OCI-LY1 (cell line): Measurements from ENCODE around the gene BMX.

ENCODE experiments used
- H2AFZ ChIP-seq: fragments of 200-600 bp; sonication (generic), shearing (Covaris generic); 2 replicates; pipeline ENCODE4 v1.6.0; 2014; ENCODE audit warnings: antibody characterized with exemption, mild to moderate bottlenecking, low read length
- H3F3A ChIP-seq: fragments of 200-600 bp; sonication (generic), shearing (Covaris generic); 2 replicates; pipeline ENCODE4 v1.6.0; 2014; ENCODE audit warnings: mild to moderate bottlenecking, antibody characterized with exemption, low read length, moderate library complexity; ENCODE audit not compliant: insufficient read depth
- H3K27ac ChIP-seq: fragments of 200-600 bp; sonication (generic); 2 replicates; pipeline ENCODE4 v1.5.1; 2014; ENCODE audit warnings: low read length, mixed run types, mild to moderate bottlenecking, low read depth; ENCODE audit not compliant: poor library complexity, severe bottlenecking
- H3K27me3 ChIP-seq: fragments of 200-600 bp; sonication (generic); 2 replicates; pipeline ENCODE4 v1.6.0; 2014; ENCODE audit warnings: antibody characterized with exemption, mild to moderate bottlenecking, low read length, moderate library complexity; ENCODE audit not compliant: insufficient read depth
- H3K36me3 ChIP-seq: fragments of 200-600 bp; sonication (generic); 2 replicates; pipeline ENCODE4 v1.6.1; 2014; ENCODE audit warnings: mild to moderate bottlenecking, antibody characterized with exemption, low read length, moderate library complexity, mixed read lengths; ENCODE audit not compliant: insufficient read depth
- H3K4me1 ChIP-seq: fragments of 200-600 bp; sonication (generic); 2 replicates; pipeline ENCODE4 v1.5.1; 2014; ENCODE audit warnings: mild to moderate bottlenecking, low read length, moderate library complexity; ENCODE audit not compliant: insufficient read depth, severe bottlenecking
- H3K4me2 ChIP-seq: fragments of 200-600 bp; sonication (generic), shearing (Covaris generic); 2 replicates; pipeline ENCODE4 v1.6.1; 2014; ENCODE audit warnings: low read length
- H3K4me3 ChIP-seq: fragments of 200-600 bp; sonication (generic); 2 replicates; pipeline ENCODE4 v1.5.1; 2014; ENCODE audit warnings: low read length, low read depth, mild to moderate bottlenecking, mixed read lengths; ENCODE audit not compliant: poor library complexity, severe bottlenecking
- H3K79me2 ChIP-seq: fragments of 200-600 bp; shearing (Covaris generic); 2 replicates; pipeline ENCODE4 v1.6.1; 2016; ENCODE audit warnings: mixed run types, low read length, mixed read lengths; ENCODE audit not compliant: insufficient read depth
- H3K9ac ChIP-seq: fragments of 200-600 bp; sonication (generic), shearing (Covaris generic); 2 replicates; pipeline ENCODE4 v1.6.1; 2014; ENCODE audit warnings: mild to moderate bottlenecking, low read length, mixed read lengths
- H3K9me2 ChIP-seq: fragments of 200-600 bp; sonication (generic), shearing (Covaris generic); 2 replicates; pipeline ENCODE4 v1.6.1; 2014; ENCODE audit warnings: low read depth, mild to moderate bottlenecking, low read length, mixed read lengths
- H3K9me3 ChIP-seq: fragments of 200-600 bp; shearing (Covaris generic); 2 replicates; pipeline ENCODE4 v1.6.1; 2014; ENCODE audit warnings: low read length, mixed read lengths
- H4K20me1 ChIP-seq: fragments of 200-600 bp; sonication (generic), shearing (Covaris generic); 2 replicates; pipeline ENCODE4 v1.6.0; 2016; ENCODE audit warnings: mild to moderate bottlenecking, low read length; ENCODE audit not compliant: insufficient read depth
- EZH2 ChIP-seq: fragments of 200-600 bp; sonication (generic), shearing (Covaris generic); IDR thresholded peaks from 2 replicates; pipeline ENCODE4 v1.8.0; 2017; ENCODE audit warnings: borderline replicate concordance, mixed run types, mild to moderate bottlenecking, antibody characterized with exemption, low read length, moderate library complexity, mixed read lengths
- TF ChIP-seq, protein P1 (sequence below): fragments of 200-600 bp; sonication (generic), shearing (Covaris generic); IDR thresholded peaks from 2 replicates; pipeline ENCODE4 v1.5.1; 2017; ENCODE audit warnings: mild to moderate bottlenecking, antibody characterized with exemption, low read length, moderate library complexity, mixed read lengths

BMX gene

GRCh38 chrX:15504661-15505060 is 4.1 kb downstream of the BMX start:
- no peaks in the 10 kb centered on the region for H3K36me3 ChIP-seq
- no peaks in the 10 kb centered on the region for H3K27me3 ChIP-seq
- H4K20me1 ChIP-seq, result no peaks in the 10 kb centered on the region
- H3K4me3 ChIP-seq, result no peak overlapping the region
- H3K4me2 ChIP-seq, result no peak overlapping the region
- H3K4me1 ChIP-seq, result no peaks in the 10 kb centered on the region
- no peaks in the 10 kb centered on the region for H3K79me2 ChIP-seq
- no peak overlapping the region for H3K27ac ChIP-seq
- H3K9me3 ChIP-seq, result no peaks in the 10 kb centered on the region
- no peaks in the 10 kb centered on the region for H3K9me2 ChIP-seq
- TF ChIP-seq, protein P1, sequence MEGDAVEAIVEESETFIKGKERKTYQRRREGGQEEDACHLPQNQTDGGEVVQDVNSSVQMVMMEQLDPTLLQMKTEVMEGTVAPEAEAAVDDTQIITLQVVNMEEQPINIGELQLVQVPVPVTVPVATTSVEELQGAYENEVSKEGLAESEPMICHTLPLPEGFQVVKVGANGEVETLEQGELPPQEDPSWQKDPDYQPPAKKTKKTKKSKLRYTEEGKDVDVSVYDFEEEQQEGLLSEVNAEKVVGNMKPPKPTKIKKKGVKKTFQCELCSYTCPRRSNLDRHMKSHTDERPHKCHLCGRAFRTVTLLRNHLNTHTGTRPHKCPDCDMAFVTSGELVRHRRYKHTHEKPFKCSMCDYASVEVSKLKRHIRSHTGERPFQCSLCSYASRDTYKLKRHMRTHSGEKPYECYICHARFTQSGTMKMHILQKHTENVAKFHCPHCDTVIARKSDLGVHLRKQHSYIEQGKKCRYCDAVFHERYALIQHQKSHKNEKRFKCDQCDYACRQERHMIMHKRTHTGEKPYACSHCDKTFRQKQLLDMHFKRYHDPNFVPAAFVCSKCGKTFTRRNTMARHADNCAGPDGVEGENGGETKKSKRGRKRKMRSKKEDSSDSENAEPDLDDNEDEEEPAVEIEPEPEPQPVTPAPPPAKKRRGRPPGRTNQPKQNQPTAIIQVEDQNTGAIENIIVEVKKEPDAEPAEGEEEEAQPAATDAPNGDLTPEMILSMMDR, result no peak
- TF ChIP-seq EZH2, result no peak
- H2AFZ ChIP-seq, result no peak overlapping the region
- no peak overlapping the region for H3K9ac ChIP-seq
- no peaks in the 10 kb centered on the region for H3F3A ChIP-seq

DNA sequence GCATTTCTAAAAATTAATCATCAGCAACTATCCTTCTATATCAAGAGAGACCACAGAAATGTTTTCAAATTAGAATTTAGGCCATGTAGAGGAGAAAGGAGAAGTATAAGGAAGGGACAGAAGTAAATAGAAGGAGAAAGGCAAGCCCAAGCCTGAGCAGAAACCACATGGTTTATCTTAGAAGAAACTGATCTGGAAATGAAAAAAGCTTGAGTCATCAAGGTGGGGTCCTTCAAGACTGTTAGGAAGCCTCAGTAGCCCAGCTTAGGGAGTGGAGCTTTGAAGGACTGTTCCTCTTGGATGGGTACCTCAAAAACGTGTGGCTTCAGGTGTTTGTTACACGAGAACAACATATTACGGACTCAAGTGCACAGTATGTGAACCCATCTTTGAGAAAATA is 4.5 kb downstream of the BMX start:
- H3K79me2 ChIP-seq, result no peaks in the 10 kb centered on the region
- H3F3A ChIP-seq, result no peaks in the 10 kb centered on the region
- H2AFZ ChIP-seq, result no peak overlapping the region
- H3K4me1 ChIP-seq, result no peaks in the 10 kb centered on the region
- no peaks in the 10 kb centered on the region for H3K9me2 ChIP-seq
- H3K9ac ChIP-seq, result no peak overlapping the region
- no peaks in the 10 kb centered on the region for H3K9me3 ChIP-seq
- no peak overlapping the region for H3K4me3 ChIP-seq
- no peaks in the 10 kb centered on the region for H3K27me3 ChIP-seq
- H3K27ac ChIP-seq, result no peak overlapping the region
- H4K20me1 ChIP-seq, result no peaks in the 10 kb centered on the region
- TF ChIP-seq, protein P1, result no peak
- TF ChIP-seq EZH2, result no peak
- no peaks in the 10 kb centered on the region for H3K36me3 ChIP-seq
- H3K4me2 ChIP-seq, result no peak overlapping the region

DNA sequence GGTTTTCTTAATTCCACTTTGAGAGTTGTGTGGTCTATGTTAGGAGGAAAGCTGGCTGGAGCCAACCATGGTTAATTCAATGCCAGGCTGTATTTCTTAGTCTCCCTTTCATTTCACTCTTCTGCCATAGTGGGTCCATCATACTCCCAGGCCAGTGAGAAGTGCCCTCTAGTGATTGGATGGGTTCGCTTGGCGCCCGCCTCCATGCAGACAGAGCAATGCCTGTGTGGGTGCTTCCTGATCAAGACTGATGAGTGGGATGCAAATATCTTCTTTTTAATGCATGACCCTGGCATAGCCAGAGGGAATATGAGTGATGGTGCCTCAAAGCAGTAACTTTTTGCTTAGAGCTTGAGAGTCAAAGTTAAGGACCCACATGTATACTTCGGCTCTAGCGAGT is 6.4 kb downstream of the BMX start:
- Histone ChIP-seq H3K4me2 (no peak overlapping the region), H2AFZ (no peak overlapping the region), H4K20me1 (no peaks in the 10 kb centered on the region), H3K27me3 (no peaks in the 10 kb centered on the region), H3K9ac (no peak overlapping the region), H3K79me2 (no peaks in the 10 kb centered on the region), H3K4me3 (no peak overlapping the region), H3K9me2 (no peaks in the 10 kb centered on the region), H3K27ac (no peak overlapping the region), H3K36me3 (no peaks in the 10 kb centered on the region), H3F3A (no peaks in the 10 kb centered on the region), H3K4me1 (no peaks in the 10 kb centered on the region), H3K9me3 (no peaks in the 10 kb centered on the region)
- no peak for TF ChIP-seq EZH2

GRCh38 chrX:15509845-15510244 is 9.2 kb downstream of the BMX start:
- no peaks in the 10 kb centered on the region for H3K79me2 ChIP-seq
- no peak overlapping the region for H3K4me2 ChIP-seq
- no peaks in the 10 kb centered on the region for H3F3A ChIP-seq
- no peak overlapping the region for H2AFZ ChIP-seq
- H3K9ac ChIP-seq, result no peak overlapping the region
- H3K4me1 ChIP-seq, result no peaks in the 10 kb centered on the region
- H3K27ac ChIP-seq, result no peak overlapping the region
- no peaks in the 10 kb centered on the region for H3K9me2 ChIP-seq
- no peaks in the 10 kb centered on the region for H3K36me3 ChIP-seq
- no peak overlapping the region for H3K4me3 ChIP-seq
- no peaks in the 10 kb centered on the region for H3K27me3 ChIP-seq
- H3K9me3 ChIP-seq, result no peaks in the 10 kb centered on the region
- TF ChIP-seq, protein P1, result no peak
- no peak for TF ChIP-seq EZH2
- no peaks in the 10 kb centered on the region for H4K20me1 ChIP-seq
